C4-2B (cell line): ENCODE results near the gene RNU1-2.
"Not testable (repeated sequence)": the region's sequence is repeated elsewhere in the genome, so short reads cannot be mapped to it uniquely, and the experiment has no call there.

ENCODE experiments used
- H3K27ac ChIP-seq: fragments of 450-650 bp; 2 replicates; pipeline ENCODE4 v1.5.1; 2017
- ZFX ChIP-seq: fragments of 450-650 bp; IDR thresholded peaks from 2 replicates; pipeline ENCODE4 v1.6.1; 2017
- TF ChIP-seq, protein P1 (sequence below): fragments of 450-650 bp; conservative IDR thresholded peaks from 2 replicates; pipeline ENCODE4 v1.5.1; 2017; ENCODE audit warnings: mild to moderate bottlenecking

RNU1-2 gene

DNA sequence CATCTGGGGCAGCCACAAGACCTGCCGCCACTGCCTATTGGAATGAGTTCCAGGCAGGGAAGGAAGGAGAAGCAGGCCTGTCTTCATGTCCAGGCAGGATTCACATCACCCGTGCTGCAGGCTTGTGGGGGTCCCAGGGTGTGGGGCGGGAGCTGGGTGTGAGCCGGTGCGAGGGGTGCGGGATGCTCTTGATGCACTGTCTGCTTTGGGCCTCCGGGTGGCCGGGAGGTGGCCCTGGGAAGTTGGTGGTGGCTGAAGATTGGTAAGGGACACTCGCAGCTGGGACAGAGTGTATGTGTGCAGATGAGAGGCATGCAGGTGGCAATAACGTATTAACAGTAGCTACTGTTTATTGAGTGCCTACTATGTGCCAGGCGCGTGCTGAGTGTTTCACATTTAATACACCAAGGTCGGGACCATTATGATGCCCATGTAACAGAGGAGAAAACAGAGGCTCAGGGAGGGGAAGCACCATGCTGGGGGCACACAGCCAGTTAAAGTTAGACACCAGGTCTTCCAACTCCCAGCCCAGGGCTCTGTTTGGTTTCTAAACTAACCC is 29.2 kb downstream of the RNU1-2 start:
- no peak overlapping the region for H3K27ac ChIP-seq

DNA sequence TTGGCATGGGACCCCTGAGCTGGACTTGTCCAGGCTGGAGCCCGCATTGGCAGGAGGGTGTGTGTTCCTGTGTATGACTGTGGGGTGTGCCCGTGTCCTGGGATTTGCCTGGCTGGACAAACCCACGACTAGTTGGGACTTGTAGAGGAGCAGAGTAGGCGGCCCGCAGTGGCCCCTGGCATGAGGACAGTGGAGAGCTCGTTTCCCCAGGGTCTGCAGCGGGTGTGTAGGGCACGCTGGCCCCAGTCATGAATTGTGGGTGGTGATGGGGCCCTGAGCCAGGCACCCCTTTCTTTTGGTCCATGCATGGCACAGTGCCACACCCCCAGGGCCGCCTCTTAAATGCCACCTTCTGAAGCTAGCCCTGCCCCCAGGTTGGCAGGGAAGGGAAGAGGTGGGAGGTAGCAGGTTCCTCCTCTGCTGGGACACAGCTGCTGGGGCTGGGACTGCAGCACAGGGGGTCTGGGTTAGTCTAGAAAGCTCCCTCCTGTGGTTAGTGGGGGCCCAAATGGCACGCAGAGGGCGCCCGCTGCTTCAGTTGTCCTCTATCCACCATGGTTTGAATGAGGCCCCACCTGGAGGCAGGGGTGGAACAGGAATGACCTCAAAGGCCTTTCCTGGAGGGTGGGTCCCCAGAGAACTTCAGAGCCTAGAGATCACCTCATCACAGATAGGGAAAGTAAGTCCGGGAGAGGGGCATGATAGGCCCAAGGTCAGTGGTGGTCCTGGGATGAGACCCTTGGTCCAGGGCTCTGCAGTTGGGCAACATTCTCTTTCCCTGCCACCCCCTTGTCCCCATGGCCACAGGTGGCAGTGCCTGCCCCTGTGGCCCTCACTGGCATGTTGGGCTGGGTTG is 30.1 kb downstream of the RNU1-2 start:
- H3K27ac ChIP-seq: no peak overlapping the region
- TF ChIP-seq ZFX: no peak
- TF ChIP-seq, protein P1, sequence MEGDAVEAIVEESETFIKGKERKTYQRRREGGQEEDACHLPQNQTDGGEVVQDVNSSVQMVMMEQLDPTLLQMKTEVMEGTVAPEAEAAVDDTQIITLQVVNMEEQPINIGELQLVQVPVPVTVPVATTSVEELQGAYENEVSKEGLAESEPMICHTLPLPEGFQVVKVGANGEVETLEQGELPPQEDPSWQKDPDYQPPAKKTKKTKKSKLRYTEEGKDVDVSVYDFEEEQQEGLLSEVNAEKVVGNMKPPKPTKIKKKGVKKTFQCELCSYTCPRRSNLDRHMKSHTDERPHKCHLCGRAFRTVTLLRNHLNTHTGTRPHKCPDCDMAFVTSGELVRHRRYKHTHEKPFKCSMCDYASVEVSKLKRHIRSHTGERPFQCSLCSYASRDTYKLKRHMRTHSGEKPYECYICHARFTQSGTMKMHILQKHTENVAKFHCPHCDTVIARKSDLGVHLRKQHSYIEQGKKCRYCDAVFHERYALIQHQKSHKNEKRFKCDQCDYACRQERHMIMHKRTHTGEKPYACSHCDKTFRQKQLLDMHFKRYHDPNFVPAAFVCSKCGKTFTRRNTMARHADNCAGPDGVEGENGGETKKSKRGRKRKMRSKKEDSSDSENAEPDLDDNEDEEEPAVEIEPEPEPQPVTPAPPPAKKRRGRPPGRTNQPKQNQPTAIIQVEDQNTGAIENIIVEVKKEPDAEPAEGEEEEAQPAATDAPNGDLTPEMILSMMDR: no peak

More for the DNA sequence above, 29.2 kb downstream of the RNU1-2 start:
- TF ChIP-seq ZFX: no peak
- TF ChIP-seq, protein P1: no peak

DNA sequence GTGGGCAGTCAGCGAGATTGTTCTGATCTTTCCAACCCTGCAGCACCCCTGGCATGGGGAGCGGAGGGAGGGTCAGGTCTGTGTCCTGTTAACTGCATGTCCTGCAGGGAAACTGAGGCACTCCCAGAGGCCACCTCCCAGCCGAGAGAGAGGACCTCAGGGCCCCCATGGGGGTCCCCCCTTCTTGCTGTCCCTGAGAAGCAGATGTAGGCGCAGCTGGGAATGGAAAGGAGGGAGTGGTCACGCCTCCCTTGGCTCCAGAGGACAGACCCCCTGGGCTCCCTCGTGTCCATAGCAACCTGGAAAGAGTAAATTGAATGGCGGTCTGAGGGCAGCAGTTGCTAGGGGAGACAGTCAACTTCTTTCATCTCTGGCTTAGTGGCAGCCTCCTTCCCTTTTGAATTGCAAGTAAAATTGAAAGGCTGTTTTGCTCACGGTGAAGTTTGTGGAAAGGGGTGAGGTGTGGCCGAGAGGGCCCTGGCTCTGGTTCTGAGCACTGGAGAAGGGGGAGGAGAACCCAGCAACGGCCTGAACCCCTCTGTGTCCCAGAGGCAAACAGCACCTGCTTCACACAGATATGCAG is 30.8 kb downstream of the RNU1-2 start:
- TF ChIP-seq, protein P1: no peak
- no peak for TF ChIP-seq ZFX
- no peak overlapping the region for H3K27ac ChIP-seq

DNA sequence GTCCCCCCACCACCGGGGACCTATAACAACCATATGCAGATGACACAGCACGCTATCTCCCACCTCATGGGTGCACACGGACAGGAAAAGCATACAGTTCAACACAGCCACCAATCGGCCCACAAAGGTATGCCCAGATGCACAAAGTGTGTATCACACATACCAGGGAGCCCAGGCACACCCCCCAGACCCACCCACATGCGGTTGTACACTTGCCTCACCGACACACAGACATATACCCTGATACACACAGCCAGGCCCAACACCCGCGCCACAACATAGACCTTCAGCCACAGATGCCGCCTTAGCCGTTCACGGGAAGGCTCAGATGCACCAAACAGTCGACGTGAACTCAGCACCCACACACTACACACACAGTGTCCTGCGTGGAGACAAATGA is 31.5 kb downstream of the RNU1-2 start:
- H3K27ac ChIP-seq: no peak overlapping the region

DNA sequence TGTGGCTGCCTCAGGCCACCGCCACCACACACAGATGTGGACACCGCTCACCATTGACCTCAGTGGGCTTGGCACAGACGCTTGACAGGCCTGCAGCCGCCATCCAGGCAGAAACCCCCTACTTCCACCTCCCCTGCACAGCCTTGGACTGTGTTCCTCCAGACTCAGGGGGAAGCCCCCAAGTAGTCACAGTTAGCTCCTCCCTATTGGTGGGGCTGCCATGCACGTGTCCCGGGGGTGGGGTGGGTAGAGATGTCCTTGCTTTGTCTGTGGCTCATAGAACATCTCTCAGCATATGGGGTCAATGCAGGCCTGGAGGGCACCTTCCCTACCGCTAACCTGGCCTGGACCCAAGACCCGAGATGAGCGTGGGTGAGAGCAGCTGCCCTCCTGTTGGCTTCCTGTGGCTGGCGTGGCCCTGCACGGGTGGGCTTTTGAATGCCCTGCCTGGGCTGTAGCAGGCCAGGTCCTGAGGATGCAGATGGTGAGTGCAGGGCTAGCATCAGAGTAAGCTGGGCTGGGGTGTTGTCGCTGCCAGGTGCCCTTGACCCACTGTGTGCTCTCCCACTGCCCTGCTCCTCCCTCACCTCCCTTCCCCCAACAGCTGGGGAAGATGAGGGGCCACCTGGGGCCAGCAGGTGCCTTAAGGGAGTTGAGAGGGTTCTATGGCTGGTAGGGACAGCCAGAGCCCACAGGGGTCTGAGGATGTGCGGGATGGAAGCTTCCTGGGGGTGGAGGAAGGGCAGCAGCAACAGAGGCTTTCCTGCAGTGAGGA is 32.1 kb downstream of the RNU1-2 start:
- TF ChIP-seq, protein P1: no peak
- no peak for TF ChIP-seq ZFX
- H3K27ac ChIP-seq: no peak overlapping the region

More for the DNA sequence above, 31.5 kb downstream of the RNU1-2 start:
- TF ChIP-seq, protein P1: no peak
- no peak for TF ChIP-seq ZFX

DNA sequence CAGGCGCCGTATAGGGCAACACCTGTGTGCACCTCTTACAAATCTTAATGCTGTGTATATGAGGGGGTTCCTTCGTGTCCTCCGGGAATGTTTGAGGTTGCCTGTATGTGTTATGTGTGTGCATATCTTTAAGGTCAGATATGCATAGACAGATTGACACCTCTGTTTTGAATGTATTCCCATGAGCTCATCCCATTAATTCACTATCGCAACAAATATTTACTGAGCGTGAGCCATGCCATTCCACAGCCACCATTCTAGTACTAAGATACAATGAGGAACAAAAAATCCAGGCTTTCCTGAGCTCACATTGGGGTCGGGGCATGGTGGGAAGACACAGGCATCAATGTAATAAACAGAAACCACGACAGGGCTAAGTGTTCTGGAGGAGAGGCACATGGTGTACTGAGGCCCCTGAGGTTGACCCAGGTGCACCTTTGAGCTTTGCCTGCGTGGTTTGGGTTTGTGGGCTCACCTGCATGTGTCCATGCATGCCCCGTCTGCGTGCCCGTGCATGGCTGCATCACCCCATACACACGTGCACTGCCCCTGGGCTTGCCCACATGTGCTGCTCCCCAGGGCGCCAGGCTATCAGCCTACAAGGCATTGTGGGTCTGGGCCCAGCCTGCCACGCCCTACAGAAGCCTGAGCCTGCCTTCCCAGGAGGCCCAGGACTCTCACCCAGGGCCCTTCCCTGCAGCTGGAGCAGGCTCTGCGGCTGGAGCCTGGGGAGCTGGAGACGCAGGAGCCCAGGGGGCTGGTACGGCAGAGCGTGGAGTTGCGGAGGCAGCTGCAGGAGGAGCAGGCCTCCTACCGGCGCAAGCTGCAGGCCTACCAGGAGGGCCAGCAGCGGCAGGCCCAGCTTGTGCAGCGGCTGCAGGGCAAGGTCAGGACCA is 33.6 kb downstream of the RNU1-2 start:
- H3K27ac ChIP-seq: not testable (repeated sequence)

DNA sequence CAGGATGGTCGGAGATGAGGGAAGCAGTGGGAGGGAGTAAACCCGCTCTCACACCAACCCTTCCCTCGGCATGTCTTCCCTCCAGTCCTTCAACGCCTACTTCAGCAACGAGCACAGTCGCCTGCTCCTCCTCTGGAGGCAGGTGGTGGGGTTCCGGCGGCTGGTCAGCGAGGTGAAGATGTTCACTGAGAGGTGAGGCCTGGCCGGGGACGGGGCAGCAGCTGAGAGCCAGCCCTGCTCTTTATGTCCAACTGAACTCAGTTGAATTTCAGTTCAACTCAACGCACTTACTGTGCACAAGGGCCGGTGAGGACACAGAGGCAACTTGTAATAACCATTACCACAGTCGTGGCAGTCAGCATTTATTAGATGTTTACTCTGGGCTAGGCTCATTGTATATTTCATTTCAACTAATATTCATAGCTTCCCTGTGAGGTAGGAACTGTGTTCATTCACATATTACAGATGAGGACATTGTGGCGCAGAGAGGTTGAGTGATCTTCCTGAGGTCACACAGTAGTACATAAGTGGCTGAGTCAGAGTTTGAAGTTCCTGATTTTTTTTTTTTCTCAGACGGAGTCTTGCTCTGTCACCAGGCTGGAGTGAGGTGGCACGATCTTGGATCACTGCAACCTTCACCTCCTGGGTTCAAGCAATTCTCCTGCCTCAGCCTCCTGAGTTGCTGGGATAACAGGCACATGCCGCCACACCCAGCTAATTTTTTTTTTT is 35.6 kb downstream of the RNU1-2 start:
- not testable (repeated sequence) for H3K27ac ChIP-seq

DNA sequence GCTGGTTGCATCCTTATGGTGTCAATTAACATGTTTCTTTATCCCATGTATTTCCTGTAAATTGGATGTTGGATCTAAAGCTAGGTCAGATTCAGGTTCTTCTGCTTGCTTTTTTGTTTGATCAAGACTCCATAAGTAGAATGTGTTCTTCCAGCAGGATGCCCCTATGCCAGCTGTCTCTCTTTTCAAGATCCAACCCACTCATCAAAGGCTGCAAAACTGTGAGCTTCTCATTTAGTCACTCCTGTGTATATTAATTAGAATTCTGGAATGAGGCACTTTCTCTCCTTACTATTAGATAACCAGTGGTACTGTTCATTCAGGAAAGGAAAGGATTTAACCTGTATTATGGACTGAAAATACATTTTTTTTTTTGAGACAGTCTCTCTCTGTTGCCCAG is 38.2 kb downstream of the RNU1-2 start:
- not testable (repeated sequence) for H3K27ac ChIP-seq

DNA sequence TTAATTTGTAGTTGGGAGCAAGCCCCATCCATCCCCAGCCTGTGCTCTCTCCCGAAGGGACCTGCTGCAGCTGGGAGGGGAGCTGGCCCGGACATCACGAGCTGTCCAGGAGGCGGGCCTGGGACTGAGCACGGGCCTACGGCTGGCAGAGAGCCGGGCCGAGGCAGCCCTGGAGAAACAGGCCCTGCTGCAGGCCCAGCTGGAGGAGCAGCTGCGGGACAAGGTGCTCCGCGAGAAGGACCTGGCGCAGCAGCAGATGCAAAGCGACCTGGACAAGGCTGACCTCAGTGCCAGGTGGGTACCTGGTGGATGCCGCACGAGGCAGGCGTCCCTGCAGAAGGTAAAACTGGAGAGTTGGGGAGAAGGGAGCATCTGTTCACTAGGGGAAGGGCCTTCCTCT is 40.8 kb downstream of the RNU1-2 start:
- not testable (repeated sequence) for H3K27ac ChIP-seq
